Astrocyte (in vitro differentiated cells and primary cell): ENCODE measurements around the gene B4GALT5. TPM values are rescaled to one million over a fixed set of nuclear protein-coding genes. Genes with fewer than 3 reads are reported as not detected.
"Not testable (repeated sequence)": the region's sequence is repeated elsewhere in the genome, so short reads cannot be mapped to it uniquely, and the experiment has no call there.

Experiments
- DNase-seq: peaks from one replicate; pipeline ENCODE4 v3.0.0-alpha.2; 2010; ENCODE audit warnings: low read depth
- FAIRE-seq: peaks from 2 replicates; lab custom pipeline; 2011; peaks lifted over from hg19 to GRCh38; lab: Jason Lieb, UNC
- H2AFZ ChIP-seq: 2 replicates; pipeline ENCODE4 v1.6.0; 2012; ENCODE audit warnings: low read depth, low read length, inconsistent platforms
- H3K27ac ChIP-seq: 2 replicates; pipeline ENCODE4 v1.5.1; 2011; ENCODE audit warnings: low read depth, low read length, inconsistent platforms
- H3K27me3 ChIP-seq: 2 replicates; pipeline ENCODE4 v1.6.0; 2011; ENCODE audit warnings: low read length, inconsistent platforms; ENCODE audit not compliant: insufficient read depth
- H3K36me3 ChIP-seq: 2 replicates; pipeline ENCODE4 v1.5.1; 2011; ENCODE audit warnings: low read length, inconsistent platforms; ENCODE audit not compliant: insufficient read depth
- H3K4me1 ChIP-seq: 2 replicates; pipeline ENCODE4 v1.5.1; 2011; ENCODE audit warnings: low read length, inconsistent platforms; ENCODE audit not compliant: insufficient read depth
- H3K4me2 ChIP-seq: 2 replicates; pipeline ENCODE4 v1.6.0; 2012; ENCODE audit warnings: low read length, inconsistent platforms
- H3K4me3 ChIP-seq: 2 replicates; pipeline ENCODE4 v1.5.1; 2011; ENCODE audit warnings: low read depth, mild to moderate bottlenecking, low read length, inconsistent platforms; ENCODE audit not compliant: insufficient read depth
- H3K79me2 ChIP-seq: 2 replicates; pipeline ENCODE4 v1.6.0; 2012; ENCODE audit warnings: mild to moderate bottlenecking, low read length, inconsistent platforms; ENCODE audit not compliant: insufficient read depth
- H3K9ac ChIP-seq: 2 replicates; pipeline ENCODE4 v1.6.0; 2012; ENCODE audit warnings: mild to moderate bottlenecking, low read length, inconsistent platforms
- H3K9me3 ChIP-seq: 2 replicates; pipeline ENCODE4 v1.5.1; 2012; ENCODE audit warnings: low read depth, mild to moderate bottlenecking, low read length, inconsistent platforms; ENCODE audit not compliant: insufficient read depth
- H4K20me1 ChIP-seq: 2 replicates; pipeline ENCODE4 v1.6.0; 2012; ENCODE audit warnings: low read length, inconsistent platforms; ENCODE audit not compliant: insufficient read depth
- H3K27ac Mint-ChIP-seq: one replicate; pipeline ENCODE4 v1.8.0; 2021; ENCODE audit warnings: mild to moderate bottlenecking, mixed read lengths; ENCODE audit not compliant: unreplicated experiment
- H3K27me3 Mint-ChIP-seq: one replicate; pipeline ENCODE4 v1.8.0; 2021; ENCODE audit warnings: low read depth, mixed read lengths; ENCODE audit not compliant: unreplicated experiment
- H3K36me3 Mint-ChIP-seq: one replicate; pipeline ENCODE4 v1.8.0; 2021; ENCODE audit warnings: low read depth, mixed read lengths; ENCODE audit not compliant: unreplicated experiment
- H3K4me1 Mint-ChIP-seq: one replicate; pipeline ENCODE4 v1.8.0; 2021; ENCODE audit warnings: low read depth, mixed read lengths; ENCODE audit not compliant: unreplicated experiment
- H3K4me3 Mint-ChIP-seq: one replicate; pipeline ENCODE4 v1.8.0; 2021; ENCODE audit warnings: mild to moderate bottlenecking, moderate library complexity, mixed read lengths; ENCODE audit not compliant: unreplicated experiment
- H3K9me3 Mint-ChIP-seq: one replicate; pipeline ENCODE4 v1.8.0; 2021; ENCODE audit warnings: mild to moderate bottlenecking, mixed read lengths; ENCODE audit not compliant: unreplicated experiment
- EZH2 ChIP-seq: IDR thresholded peaks from 2 replicates; pipeline ENCODE4 v1.6.1; 2012; ENCODE audit warnings: mild to moderate bottlenecking, low read length, inconsistent platforms; ENCODE audit not compliant: insufficient read depth
- total RNA-seq: library from RNA; stranded (reverse); gene quantifications from 2 replicates; pipeline ENCODE4 v1.2.1, GENCODE V29; 2021
- TF ChIP-seq, protein P1 (sequence below): IDR thresholded peaks from 2 replicates; pipeline ENCODE4 v1.5.1; 2011; ENCODE audit warnings: low read depth, mild to moderate bottlenecking, inconsistent platforms, low read length, moderate library complexity; ENCODE audit not compliant: insufficient read depth

Gene B4GALT5
- total RNA-seq, 1 donor from 2014 or later = 41.9 TPM

DNA sequence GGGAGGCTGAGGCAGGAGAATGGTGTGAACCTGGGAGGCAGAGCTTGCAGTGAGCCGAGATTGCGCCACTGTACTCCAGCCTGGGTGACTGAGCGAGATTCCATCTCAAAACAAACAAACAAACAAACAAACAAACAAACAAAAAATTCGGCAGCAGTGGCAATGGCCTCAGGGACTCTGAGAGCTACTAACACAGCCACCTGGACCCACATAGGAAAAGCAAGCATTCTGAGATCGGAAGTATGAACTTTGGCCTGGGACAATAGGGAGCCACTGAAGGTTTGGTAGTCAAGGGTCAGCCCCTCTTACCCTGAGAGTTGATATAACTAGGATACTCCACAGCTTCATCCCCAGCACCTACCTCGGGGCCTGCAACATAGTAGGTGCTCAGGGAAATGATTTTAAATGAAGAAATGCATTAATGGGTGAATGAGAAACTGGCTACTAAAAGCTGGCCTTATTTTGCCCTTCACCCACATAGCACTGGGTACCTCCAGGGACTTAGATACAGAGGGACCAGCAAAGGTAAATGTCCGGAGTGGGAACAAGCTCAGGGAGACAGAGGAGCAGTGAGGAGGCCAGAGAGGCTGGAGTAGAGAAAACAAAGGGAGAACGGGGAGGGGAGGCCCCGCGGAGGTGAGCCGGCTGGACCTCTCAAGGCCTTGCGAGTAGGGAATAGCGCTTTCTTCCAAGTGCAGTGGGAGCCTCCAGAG lies 99.2 kb downstream of the B4GALT5 start:
- H3K4me1 Mint-ChIP-seq = peaks cover 2% of the 10 kb centered on the region
- H3K4me3 Mint-ChIP-seq = no peak overlapping the region
- Histone ChIP-seq H4K20me1 (no peaks in the 10 kb centered on the region), H2AFZ (no peak overlapping the region), H3K36me3 (no peaks in the 10 kb centered on the region), H3K9me3 (peaks cover 4% of the 10 kb centered on the region), H3K4me2 (no peak overlapping the region), H3K79me2 (no peaks in the 10 kb centered on the region), H3K27ac (no peak overlapping the region), H3K4me1 (no peaks in the 10 kb centered on the region), H3K9ac (no peak overlapping the region), H3K27me3 (no peaks in the 10 kb centered on the region), H3K4me3 (no peak overlapping the region)
- no peak for TF ChIP-seq EZH2
- TF ChIP-seq, protein P1, sequence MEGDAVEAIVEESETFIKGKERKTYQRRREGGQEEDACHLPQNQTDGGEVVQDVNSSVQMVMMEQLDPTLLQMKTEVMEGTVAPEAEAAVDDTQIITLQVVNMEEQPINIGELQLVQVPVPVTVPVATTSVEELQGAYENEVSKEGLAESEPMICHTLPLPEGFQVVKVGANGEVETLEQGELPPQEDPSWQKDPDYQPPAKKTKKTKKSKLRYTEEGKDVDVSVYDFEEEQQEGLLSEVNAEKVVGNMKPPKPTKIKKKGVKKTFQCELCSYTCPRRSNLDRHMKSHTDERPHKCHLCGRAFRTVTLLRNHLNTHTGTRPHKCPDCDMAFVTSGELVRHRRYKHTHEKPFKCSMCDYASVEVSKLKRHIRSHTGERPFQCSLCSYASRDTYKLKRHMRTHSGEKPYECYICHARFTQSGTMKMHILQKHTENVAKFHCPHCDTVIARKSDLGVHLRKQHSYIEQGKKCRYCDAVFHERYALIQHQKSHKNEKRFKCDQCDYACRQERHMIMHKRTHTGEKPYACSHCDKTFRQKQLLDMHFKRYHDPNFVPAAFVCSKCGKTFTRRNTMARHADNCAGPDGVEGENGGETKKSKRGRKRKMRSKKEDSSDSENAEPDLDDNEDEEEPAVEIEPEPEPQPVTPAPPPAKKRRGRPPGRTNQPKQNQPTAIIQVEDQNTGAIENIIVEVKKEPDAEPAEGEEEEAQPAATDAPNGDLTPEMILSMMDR = no peak
- peaks cover 17% of the 10 kb centered on the region for H3K27me3 Mint-ChIP-seq
- no peak for DNase-seq
- FAIRE-seq = no peak
- H3K9me3 Mint-ChIP-seq = no peaks in the 10 kb centered on the region
- H3K36me3 Mint-ChIP-seq = no peaks in the 10 kb centered on the region
- no peak overlapping the region for H3K27ac Mint-ChIP-seq

DNA sequence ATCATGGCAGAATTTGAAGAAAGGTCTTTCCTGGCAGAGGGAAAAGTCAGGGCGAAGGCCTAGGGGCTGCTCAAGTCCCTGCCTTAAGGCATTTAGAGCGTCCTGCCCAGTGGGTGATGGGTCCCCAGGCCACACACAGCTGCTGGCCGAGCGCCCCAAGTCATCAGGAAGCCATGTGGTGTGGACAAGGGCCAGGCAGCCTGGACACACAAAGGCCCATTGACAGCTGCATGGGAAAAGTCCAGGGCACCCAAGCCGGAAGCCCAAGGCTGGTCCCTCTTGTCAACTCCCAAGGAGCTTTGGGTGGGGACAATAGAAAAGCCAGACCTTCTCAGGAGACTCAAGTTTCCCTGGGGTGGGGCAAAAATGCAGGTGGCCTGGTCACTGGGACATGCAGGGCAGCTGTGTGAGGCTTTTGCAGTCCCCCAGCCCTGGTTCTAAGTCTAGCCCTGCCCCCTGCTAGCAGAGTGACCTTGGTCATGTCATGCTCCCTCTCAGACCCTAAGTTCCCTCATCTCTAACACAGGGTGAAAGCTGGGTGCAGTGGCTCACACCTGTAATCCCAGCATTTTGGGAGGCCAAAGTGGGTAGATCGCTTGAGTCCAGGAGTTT lies 101.4 kb downstream of the B4GALT5 start:
- FAIRE-seq = no peak

DNA sequence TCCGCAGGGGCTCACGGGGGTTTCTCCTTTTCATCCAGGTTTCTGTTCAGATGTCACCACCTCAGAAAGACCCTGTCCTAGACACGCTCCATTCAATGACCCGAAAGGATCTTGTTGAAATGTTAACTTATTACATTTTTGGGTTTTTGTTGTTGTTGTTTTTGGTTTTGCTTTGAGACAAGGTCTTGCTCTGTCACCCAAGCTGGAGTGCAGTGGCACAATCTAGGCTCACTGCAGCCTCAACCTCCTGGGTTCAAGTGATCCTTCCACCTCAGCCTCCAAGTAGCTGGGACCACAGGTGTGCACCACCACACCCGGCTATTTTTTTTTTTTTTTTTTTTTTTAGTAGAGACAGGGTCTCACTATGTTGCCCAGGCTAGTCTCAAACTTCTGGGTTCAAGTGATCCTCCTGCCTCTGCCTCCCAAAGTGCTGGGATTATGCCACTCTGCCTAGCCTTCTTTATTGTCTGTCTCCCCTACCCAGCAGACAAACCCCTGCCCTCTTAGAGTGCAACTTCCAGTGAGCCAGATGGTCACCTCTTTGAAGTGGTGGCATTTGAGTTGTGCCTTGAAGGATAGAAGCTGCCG lies 102.0 kb downstream of the B4GALT5 start:
- H3K27ac Mint-ChIP-seq, H3K4me1 Mint-ChIP-seq, H3K4me3 Mint-ChIP-seq, H3K4me1 ChIP-seq, H3K9me3 Mint-ChIP-seq, DNase-seq, H3K27ac ChIP-seq, H3K9me3 ChIP-seq, H3K36me3 ChIP-seq, H3K36me3 Mint-ChIP-seq, H3K9ac ChIP-seq, H3K79me2 ChIP-seq, H3K27me3 ChIP-seq, FAIRE-seq, H4K20me1 ChIP-seq, H3K4me3 ChIP-seq: not testable (repeated sequence)
- Histone ChIP-seq H3K4me2 (peak overlapping the region; percentile 78), H2AFZ (peak overlapping the region; percentile 50)
- peaks cover 33% of the 10 kb centered on the region for H3K27me3 Mint-ChIP-seq

More for the DNA sequence above, 101.4 kb downstream of the B4GALT5 start:
- DNase-seq = no peak
- no peak overlapping the region for H3K27ac Mint-ChIP-seq
- peaks cover 33% of the 10 kb centered on the region for H3K27me3 Mint-ChIP-seq
- peaks cover 2% of the 10 kb centered on the region for H3K4me1 Mint-ChIP-seq
- peaks cover 5% of the 10 kb centered on the region for H3K27me3 ChIP-seq
- no peak overlapping the region for H3K4me3 ChIP-seq
- H3K36me3 Mint-ChIP-seq = no peaks in the 10 kb centered on the region
- no peak for TF ChIP-seq EZH2
- TF ChIP-seq, protein P1 = no peak
- H3K4me3 Mint-ChIP-seq = no peak overlapping the region
- no peaks in the 10 kb centered on the region for H3K9me3 Mint-ChIP-seq
- no peaks in the 10 kb centered on the region for H3K36me3 ChIP-seq
- H3K27ac ChIP-seq = no peak overlapping the region
- no peaks in the 10 kb centered on the region for H4K20me1 ChIP-seq
- H2AFZ ChIP-seq = no peak overlapping the region
- H3K4me1 ChIP-seq = no peaks in the 10 kb centered on the region
- no peaks in the 10 kb centered on the region for H3K79me2 ChIP-seq
- H3K4me2 ChIP-seq = no peak overlapping the region
- H3K9ac ChIP-seq = no peak overlapping the region
- H3K9me3 ChIP-seq = no peaks in the 10 kb centered on the region
